GM12875 (cell line): ENCODE results near the gene LTA4H.
A peak's percentile ranks its signal among the peaks of the same experiment; 100 is the strongest.

Experiments
- H3K4me3 ChIP-seq: one replicate; pipeline ENCODE4 v1.5.1; 2011; ENCODE audit warnings: low read depth, low read length, control low read depth
- TF ChIP-seq, protein P1 (sequence below): IDR thresholded peaks from 2 replicates; pipeline ENCODE4 v1.5.1; 2011; ENCODE audit warnings: low read depth, mild to moderate bottlenecking, control low read depth, inconsistent platforms, low read length, moderate library complexity, borderline replicate concordance; ENCODE audit not compliant: insufficient read depth

Gene LTA4H

GRCh38 chr12:96041181-96041580 is 5.8 kb upstream of the LTA4H start:
- TF ChIP-seq, protein P1, sequence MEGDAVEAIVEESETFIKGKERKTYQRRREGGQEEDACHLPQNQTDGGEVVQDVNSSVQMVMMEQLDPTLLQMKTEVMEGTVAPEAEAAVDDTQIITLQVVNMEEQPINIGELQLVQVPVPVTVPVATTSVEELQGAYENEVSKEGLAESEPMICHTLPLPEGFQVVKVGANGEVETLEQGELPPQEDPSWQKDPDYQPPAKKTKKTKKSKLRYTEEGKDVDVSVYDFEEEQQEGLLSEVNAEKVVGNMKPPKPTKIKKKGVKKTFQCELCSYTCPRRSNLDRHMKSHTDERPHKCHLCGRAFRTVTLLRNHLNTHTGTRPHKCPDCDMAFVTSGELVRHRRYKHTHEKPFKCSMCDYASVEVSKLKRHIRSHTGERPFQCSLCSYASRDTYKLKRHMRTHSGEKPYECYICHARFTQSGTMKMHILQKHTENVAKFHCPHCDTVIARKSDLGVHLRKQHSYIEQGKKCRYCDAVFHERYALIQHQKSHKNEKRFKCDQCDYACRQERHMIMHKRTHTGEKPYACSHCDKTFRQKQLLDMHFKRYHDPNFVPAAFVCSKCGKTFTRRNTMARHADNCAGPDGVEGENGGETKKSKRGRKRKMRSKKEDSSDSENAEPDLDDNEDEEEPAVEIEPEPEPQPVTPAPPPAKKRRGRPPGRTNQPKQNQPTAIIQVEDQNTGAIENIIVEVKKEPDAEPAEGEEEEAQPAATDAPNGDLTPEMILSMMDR, result no peak
- no peak overlapping the region for H3K4me3 ChIP-seq

- TF ChIP-seq, protein P1, result no peak
- no peak overlapping the region for H3K4me3 ChIP-seq
These were observed 5.1 kb upstream of the LTA4H start for GRCh38 chr12:96040305-96041133.

DNA sequence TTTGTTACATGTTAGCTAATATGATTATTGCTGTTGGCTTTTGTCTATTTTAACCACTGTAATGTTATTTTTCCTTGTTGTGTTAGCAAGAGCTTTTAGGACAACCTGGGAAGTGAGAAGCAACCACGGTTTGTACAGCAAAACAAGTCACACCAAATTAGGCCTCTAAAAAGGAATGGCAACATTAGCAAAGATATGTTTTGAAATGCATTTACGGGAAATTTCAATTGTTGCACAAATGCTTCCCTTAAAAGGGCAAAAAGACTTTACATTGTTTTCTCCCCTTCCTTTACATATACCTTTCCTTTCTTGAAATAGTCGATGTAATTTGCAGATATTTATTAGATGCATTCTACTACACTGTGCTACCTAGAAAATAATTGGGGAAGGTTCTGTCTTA is 4.1 kb upstream of the LTA4H start:
- H3K4me3 ChIP-seq, result no peak overlapping the region
- TF ChIP-seq, protein P1, result no peak

DNA sequence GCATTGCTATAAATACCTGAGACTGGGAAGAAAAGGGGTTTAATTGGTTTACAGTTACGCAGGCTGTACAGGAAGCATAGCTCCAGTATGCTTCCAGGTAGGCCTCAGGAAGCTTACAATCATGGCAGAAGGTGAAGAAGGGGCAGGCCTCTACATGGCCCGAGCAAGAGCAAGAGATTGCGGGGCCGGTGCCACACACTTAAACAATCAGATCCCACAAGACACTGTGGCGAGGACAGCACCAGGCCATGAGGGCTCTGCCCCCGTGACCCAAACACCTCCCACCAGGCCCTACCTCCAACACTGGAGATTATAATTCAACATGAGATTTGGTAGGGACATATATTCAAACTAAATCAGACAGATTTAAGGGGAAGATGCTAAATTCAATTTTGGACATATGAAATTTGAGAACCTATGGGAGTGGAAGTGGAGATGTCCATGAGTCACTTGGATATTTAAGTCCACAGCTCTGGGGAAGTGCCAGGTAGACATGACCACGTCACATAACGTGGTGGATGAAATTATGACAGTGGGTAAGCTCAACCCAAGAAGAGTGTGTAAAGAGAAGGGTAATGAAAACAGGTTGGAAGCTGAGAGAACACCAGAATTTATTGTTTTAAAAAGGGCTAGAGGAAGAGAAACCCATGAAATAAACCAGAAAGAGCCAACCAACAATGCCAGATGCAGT is 1.5 kb upstream of the LTA4H start:
- TF ChIP-seq, protein P1, result no peak

GRCh38 chr12:96034621-96035282 is 635 bp downstream of the LTA4H start:
- H3K4me3 ChIP-seq, result peak overlapping the region; percentile 73
- TF ChIP-seq, protein P1, result no peak

More for the DNA sequence above, 1.5 kb upstream of the LTA4H start:
- H3K4me3 ChIP-seq, result no peak overlapping the region

DNA sequence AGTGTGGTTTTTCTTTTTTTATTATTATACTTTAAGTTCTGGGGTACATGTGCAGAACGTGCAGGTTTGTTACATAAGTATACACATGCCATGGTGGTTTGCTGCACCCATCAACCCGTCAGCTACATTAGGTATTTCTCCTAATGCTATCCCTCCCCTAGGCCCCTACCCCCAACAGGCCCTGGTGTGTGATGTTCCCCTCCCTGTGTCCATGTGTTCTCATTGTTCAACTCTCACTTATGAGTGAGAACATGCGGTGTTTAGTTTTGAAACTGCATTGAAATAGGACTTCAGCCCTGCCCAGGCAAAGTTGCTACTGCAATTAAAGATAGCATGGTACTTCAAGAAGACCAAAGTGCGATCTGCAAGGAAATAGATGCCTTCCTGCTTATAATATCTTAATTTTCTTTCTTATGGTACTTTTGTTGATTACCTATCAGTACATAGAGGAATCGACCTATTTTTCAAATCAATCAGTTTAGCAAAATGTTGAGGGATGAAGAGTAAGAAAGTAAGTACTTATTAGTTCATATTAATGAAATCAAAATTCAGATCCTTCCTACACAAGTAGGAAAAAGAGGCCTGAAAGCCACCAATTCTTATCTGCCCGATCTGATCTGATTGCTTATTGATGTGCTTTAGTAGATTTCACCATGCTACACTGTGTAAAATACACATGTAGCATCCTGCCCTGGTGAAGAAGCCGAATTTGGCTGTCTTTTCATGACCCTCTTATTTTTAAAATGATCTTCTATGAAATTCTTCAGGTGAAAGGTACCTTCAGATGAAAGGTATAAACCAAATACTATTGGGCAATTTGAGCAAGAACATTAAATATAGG is 1.6 kb downstream of the LTA4H start:
- H3K4me3 ChIP-seq, result no peak overlapping the region
- TF ChIP-seq, protein P1, result no peak
